Epithelial cell of esophagus (primary cell): ENCODE measurements around the gene TSPAN3.

ENCODE experiments used
- DNase-seq: peaks from one replicate; pipeline ENCODE4 v3.0.0; 2010; ENCODE audit warnings: low read depth
- H3K4me3 ChIP-seq: 2 replicates; pipeline ENCODE4 v1.5.1; 2011; ENCODE audit warnings: mild to moderate bottlenecking, low read length, control low read depth
- TF ChIP-seq, protein P1 (sequence below): IDR thresholded peaks from 2 replicates; pipeline ENCODE4 v1.5.1; 2011; ENCODE audit warnings: low read depth, mild to moderate bottlenecking, low read length, control low read depth, inconsistent platforms; ENCODE audit not compliant: insufficient read depth; ENCODE audit errors: missing control alignments

The TSPAN3 gene

DNA sequence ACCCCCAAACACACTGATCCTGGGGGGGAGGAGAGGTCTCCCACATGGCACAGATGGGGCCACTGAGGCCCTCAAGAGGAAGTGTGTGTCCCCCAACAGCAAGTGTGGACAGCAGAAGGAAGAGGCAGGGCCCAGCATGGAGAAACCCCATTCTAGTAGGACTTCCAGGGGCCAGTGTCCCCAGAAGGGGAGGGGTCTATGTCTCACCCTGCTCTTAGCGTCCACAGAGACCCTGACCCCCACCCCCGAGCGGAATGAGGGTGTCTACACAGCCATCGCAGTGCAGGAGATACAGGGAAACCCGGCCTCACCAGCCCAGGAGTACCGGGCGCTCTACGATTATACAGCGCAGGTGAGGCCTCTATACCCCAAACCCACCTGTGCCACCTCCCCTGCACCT, 35.3 kb downstream of the TSPAN3 start:
- TF ChIP-seq, protein P1, sequence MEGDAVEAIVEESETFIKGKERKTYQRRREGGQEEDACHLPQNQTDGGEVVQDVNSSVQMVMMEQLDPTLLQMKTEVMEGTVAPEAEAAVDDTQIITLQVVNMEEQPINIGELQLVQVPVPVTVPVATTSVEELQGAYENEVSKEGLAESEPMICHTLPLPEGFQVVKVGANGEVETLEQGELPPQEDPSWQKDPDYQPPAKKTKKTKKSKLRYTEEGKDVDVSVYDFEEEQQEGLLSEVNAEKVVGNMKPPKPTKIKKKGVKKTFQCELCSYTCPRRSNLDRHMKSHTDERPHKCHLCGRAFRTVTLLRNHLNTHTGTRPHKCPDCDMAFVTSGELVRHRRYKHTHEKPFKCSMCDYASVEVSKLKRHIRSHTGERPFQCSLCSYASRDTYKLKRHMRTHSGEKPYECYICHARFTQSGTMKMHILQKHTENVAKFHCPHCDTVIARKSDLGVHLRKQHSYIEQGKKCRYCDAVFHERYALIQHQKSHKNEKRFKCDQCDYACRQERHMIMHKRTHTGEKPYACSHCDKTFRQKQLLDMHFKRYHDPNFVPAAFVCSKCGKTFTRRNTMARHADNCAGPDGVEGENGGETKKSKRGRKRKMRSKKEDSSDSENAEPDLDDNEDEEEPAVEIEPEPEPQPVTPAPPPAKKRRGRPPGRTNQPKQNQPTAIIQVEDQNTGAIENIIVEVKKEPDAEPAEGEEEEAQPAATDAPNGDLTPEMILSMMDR, result no peak
- no peak overlapping the region for H3K4me3 ChIP-seq
- no peak for DNase-seq

GRCh38 chr15:77034695-77035489, 36.0 kb downstream of the TSPAN3 start:
- H3K4me3 ChIP-seq, result no peak overlapping the region
- no peak for DNase-seq
- TF ChIP-seq, protein P1, result peak; percentile 60

DNA sequence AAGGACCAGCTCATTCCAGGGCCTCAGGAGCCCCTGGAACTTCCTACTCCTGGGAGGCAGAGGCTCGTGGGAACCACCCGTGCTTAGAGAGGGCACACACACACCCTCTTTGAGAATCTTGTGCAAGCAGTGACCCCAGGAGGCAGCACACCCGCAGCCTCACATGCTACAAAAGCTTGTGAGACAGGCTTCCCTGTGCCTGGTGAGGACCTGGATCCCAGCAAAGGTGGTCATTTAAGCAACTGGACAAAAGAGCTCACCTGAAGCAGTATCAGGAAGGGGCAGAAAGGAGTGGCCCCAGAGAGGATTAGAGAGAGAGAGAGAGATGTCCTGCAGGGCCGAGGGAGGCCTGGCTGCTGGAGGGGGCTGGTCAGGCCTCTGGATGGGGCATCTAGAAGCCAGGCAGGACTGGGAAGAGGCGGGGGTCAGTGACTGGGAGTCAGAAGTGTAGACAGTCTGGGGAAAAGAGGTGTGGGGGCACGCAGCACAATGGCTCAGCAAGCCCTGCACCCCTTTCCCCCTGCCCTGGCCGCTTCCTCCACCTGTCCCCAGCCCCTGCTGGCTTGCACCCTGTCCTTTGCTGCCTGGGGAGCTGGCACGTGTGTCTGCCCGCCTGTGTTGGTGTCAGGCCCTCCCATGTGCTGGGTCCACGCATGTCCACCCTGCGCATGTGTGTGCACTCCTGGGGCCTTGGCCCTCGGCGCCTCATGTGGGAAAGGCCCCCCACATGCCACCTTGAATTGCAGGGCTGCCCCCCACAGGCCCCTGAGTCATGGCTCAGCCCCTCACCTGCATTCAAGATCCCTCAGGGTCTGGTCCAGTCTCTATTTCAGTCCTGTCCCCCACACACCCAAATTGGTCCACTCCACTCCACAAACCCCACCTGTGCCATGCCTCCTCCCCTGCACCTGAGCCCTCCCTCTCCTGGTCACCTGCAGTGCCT, 36.9 kb downstream of the TSPAN3 start:
- DNase-seq, result no peak
- H3K4me3 ChIP-seq, result no peak overlapping the region
- TF ChIP-seq, protein P1, result no peak

DNA sequence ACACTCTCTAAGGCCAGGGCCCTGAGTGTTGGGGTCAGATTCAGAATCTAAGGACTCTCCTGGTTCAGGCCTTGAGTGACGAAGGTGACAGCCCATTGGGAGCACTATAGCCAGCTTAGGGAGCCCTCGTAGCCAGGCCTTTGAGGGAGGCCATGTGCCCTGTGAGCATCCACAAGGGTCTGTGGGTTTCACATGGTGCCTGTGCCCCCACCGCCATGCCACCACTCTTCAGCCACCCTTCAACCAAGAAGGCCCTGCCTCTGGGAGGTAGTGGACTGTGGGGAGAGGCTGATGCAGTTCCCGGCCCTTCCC, 37.5 kb downstream of the TSPAN3 start:
- no peak overlapping the region for H3K4me3 ChIP-seq
- no peak for DNase-seq
- TF ChIP-seq, protein P1, result no peak

DNA sequence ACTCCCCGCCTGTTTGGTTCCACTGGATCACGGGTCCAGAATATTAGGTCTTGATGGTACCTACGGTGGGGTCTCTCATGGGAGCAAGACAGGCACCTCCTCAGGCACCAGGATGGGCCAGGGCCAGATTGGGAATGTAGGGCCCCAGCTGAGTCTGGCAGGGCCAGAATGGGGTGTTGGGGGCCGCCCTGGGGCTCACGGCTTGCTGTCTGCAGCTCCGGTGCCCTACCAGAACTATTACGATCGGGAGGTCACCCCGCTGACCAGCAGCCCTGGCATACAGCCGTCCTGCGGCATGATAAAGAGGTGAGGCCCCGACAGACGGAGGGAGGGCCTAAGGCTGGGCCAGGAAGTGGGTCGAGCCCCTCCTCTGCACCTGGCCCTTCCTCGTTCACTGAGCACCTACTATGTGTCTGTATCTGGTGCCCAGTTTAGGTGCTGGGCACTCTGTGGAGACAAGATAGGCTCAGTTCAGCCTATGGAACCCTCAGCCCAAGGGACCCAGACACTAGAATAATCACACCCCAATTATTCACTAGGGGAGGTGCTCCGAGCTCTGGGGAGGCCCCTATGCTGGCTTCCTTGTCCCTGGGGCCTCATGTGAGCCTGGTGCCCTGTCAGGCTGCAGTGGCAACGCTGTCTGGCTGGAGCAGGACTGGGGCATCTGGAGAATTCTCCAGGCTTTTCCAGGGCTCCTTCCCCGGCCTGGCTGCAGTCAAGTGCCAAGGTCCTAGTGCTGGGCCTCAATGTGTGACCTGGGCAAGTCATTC, 38.1 kb downstream of the TSPAN3 start:
- H3K4me3 ChIP-seq, result no peak overlapping the region
- no peak for DNase-seq
- TF ChIP-seq, protein P1, result no peak

GRCh38 chr15:77032052-77032646, 38.8 kb downstream of the TSPAN3 start:
- DNase-seq, result no peak
- H3K4me3 ChIP-seq, result no peak overlapping the region
- TF ChIP-seq, protein P1, result no peak
